ENCODE measurements around the gene MUC6.

The MUC6 gene

DNA sequence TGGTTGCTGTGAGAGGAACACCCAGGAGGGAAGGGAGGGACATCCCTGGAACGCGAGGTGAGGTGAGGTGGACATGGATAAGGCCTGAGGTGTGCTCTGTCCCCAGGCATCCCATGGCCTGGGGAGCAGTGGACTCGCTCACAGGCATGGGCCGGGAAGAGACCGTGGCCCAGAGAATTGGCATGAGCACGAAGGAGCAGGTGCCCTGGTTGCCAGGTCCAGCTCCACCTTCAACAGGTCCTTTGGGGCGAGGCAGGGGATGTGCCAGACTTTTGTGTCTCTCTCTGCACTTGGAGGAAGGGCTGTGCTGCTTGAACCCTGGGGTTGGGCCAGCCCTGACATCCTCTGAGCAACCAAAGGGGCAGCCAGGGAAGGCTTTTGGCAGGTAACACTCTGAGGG is 21.5 kb downstream of the MUC6 start:
- no peak for DNase-seq (ENCODE audit: low read depth)
- TF ChIP-seq, protein P1, sequence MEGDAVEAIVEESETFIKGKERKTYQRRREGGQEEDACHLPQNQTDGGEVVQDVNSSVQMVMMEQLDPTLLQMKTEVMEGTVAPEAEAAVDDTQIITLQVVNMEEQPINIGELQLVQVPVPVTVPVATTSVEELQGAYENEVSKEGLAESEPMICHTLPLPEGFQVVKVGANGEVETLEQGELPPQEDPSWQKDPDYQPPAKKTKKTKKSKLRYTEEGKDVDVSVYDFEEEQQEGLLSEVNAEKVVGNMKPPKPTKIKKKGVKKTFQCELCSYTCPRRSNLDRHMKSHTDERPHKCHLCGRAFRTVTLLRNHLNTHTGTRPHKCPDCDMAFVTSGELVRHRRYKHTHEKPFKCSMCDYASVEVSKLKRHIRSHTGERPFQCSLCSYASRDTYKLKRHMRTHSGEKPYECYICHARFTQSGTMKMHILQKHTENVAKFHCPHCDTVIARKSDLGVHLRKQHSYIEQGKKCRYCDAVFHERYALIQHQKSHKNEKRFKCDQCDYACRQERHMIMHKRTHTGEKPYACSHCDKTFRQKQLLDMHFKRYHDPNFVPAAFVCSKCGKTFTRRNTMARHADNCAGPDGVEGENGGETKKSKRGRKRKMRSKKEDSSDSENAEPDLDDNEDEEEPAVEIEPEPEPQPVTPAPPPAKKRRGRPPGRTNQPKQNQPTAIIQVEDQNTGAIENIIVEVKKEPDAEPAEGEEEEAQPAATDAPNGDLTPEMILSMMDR (conservative IDR thresholded peaks at IDR 0.05; ENCODE audit: low read length) = no peak
- no peak overlapping the region for H3K4me3 ChIP-seq (ENCODE audit: low read length)

DNA sequence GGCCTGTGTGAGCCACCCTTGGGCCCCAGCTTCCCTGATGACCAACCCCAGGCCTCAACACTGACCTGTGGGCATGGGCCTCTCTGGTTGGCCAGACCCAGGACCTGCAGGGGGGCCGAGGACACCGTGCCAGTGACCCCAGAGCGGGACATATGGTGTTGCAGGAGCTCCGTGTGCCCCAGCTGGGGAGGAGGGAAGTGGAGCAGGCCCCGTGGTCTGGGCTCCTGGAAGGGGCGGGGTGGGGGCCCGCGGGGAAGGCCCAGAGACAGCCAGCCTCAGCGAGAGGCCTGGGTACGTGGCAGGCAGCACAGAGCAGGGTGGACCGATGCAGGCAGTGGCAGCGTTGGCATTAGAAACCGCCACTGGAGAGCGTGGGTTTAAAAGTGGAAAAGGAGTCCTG is 22.2 kb downstream of the MUC6 start:
- no peak overlapping the region for H3K4me3 ChIP-seq (ENCODE audit: low read length)
- DNase-seq (ENCODE audit: low read depth) = no peak
- TF ChIP-seq, protein P1 (conservative IDR thresholded peaks at IDR 0.05; ENCODE audit: low read length) = no peak

DNA sequence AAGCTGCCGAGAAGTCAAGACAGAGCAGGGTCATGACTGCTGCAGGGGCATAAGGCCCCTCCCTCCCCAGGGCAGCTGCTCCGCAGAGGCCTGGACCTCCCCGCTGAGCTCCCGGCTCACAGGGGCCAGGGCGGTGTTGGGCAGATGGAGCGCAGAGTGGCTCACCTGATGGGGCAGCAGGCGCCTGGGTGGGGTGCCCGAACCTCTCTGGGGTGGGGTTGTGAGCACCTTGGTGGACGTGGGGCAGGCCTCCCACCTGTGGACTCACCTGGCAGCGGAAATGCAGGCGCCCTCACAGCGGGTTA is 22.9 kb downstream of the MUC6 start:
- no peak overlapping the region for H3K4me3 ChIP-seq (ENCODE audit: low read length)
- TF ChIP-seq, protein P1 (conservative IDR thresholded peaks at IDR 0.05; ENCODE audit: low read length) = no peak
- DNase-seq (ENCODE audit: low read depth) = no peak

DNA sequence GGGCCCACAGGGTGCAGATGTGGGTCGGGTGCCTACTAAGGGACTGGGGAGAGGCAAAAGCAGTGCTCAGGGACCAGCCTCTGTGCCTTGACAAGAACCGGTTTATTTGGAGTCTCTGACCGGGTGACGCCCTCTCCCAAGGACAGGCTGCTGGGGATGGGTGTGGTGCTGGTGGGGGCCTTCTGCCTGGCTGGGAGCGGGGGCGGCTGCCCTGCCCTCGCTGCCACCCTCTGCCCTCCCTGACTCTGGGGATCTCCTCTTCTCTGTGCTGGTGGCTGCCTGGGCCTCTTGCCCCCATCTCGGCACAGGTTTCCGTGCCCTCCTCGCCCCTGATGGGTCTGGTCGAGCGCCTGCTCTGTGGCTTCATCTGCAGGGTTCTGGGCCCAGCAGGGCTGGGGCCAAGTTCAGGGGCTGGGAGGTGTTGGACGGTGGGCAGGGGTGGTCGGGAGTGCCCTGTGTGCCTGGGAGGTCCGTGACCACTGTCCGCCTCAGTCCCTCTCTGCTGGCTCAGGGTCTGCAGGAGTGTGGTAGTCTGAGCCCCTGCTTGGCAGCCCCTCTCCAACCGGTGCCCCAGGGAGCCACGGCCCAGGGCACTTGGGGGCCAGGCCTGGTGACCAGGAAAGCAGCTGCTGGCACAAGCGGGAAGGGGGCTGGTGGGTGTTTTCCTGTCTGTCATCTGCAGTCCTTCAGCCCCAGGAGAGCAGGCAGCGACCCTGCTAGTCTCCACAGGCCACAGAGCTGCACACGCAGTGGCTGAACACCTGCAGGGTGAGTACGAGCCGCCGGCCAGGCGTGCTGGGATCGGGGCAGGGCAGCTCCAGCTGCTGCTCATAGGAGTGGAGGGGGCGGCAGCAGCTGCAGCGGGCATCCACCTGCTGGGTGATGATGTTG is 23.5 kb downstream of the MUC6 start:
- DNase-seq (ENCODE audit: low read depth) = no peak
- TF ChIP-seq, protein P1 (conservative IDR thresholded peaks at IDR 0.05; ENCODE audit: low read length) = no peak
- H3K4me3 ChIP-seq (ENCODE audit: low read length) = no peak overlapping the region

DNA sequence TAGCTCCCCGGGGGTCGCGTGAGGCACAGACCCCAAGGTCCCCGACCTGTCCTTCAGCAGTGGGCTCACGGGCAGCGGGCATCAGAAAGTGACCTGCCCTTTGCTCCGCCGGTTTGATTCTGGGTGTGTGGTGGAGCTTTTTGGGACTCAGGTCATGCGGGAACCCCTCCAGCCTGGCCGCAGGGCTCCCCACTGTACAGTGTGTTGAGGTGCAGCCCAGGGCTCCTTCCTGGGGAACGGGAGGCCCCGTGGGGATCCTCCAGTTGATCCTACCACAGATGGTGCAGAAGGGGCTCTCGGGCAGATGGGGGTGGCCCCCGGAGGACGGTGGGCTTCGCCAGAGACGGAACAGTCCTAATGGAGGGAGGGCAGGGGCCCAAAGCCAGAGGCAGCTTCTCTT is 24.2 kb downstream of the MUC6 start:
- TF ChIP-seq, protein P1 (conservative IDR thresholded peaks at IDR 0.05; ENCODE audit: low read length) = no peak
- no peak overlapping the region for H3K4me3 ChIP-seq (ENCODE audit: low read length)
- no peak for DNase-seq (ENCODE audit: low read depth)

DNA sequence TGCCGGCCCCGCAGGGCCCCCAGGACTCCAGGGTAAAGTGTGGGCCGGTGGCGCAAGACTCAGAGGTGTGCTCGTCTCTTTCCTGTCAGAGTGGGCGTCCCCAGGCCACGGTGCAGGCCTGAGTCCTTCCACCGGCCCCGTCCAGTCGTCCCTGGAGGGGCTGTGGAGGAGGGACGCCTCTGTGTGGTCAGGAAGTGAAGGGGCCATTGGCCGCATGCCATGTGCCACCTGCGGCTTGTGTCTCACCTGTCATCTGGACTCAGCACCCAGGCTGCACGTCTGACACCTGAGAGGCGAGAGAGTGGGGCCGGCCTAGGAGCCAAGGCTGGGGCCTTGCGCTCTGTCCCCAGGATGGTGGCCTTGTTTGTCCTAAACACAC is 25.2 kb downstream of the MUC6 start:
- H3K4me3 ChIP-seq (ENCODE audit: low read length) = no peak overlapping the region
- TF ChIP-seq, protein P1 (conservative IDR thresholded peaks at IDR 0.05; ENCODE audit: low read length) = no peak

DNA sequence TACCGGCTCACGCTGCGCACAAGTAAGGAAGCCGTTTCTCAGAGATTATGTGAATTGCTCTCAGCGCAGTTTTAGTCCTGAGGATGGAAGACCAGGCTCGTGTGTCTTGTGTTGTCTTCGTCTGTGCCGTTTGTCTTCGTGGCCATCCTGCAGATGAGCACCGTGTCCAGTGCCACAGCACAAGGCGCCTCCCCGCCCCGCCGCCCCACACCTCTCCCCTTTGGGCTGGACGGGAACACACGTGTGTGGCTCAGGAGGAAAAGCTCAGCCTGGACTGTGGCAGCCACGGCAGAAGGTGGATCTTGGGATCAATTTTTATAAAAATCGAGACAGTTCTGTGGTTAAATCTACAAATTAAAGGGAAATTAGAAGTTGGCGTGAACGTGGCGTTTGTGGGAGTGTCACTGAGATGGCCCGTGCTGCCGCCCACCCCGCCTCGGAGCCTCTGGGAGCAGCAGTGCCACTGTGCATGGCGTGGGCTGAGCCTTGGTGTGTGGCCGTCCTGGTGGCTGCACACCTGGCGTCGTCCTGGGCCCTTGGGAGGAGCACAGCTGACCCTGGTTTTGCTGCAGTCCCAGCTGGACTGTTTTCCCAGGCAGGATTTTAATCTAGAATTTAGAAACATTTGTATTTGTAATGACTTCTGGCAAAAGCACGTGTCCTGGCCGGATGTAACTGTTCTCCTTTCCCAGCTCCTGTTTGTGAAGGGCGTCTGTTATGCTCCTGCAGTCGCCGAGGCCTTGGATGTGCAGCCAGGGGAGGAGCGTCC is 25.8 kb downstream of the MUC6 start:
- no peak overlapping the region for H3K4me3 ChIP-seq (ENCODE audit: low read length)
- no peak for DNase-seq (ENCODE audit: low read depth)
- TF ChIP-seq, protein P1 (conservative IDR thresholded peaks at IDR 0.05; ENCODE audit: low read length) = no peak

More for the DNA sequence above, 25.2 kb downstream of the MUC6 start:
- no peak for DNase-seq (ENCODE audit: low read depth)

Measured in AG10803 (cell line).